Loucy (cell line): ENCODE results near the gene PRR15.
A peak's percentile ranks its signal among the peaks of the same experiment; 100 is the strongest.
"Not testable (repeated sequence)": the region's sequence is repeated elsewhere in the genome, so short reads cannot be mapped to it uniquely, and the experiment has no call there.

Experiments
- H2AFZ ChIP-seq: fragments of 200-600 bp; sonication (generic); 2 replicates; pipeline ENCODE4 v1.6.0; 2016; ENCODE audit warnings: antibody characterized with exemption, mild to moderate bottlenecking, low read length, moderate library complexity
- H3F3A ChIP-seq: fragments of 200-600 bp; 2 replicates; pipeline ENCODE4 v1.6.0; 2016; ENCODE audit warnings: antibody characterized with exemption, low read depth, mild to moderate bottlenecking
- H3K27me3 ChIP-seq: fragments of 200-600 bp; sonication (generic); 2 replicates; pipeline ENCODE4 v1.6.1; 2014; ENCODE audit warnings: low read length, mild to moderate bottlenecking; ENCODE audit not compliant: insufficient read depth, poor library complexity, severe bottlenecking
- H3K36me3 ChIP-seq: fragments of 200-600 bp; sonication (generic); 2 replicates; pipeline ENCODE4 v1.6.1; 2016; ENCODE audit warnings: low read length; ENCODE audit not compliant: insufficient read depth
- H3K4me1 ChIP-seq: fragments of 200-600 bp; sonication (generic); 2 replicates; pipeline ENCODE4 v1.5.1; 2014; ENCODE audit warnings: low read length, mild to moderate bottlenecking; ENCODE audit not compliant: insufficient read depth, poor library complexity, severe bottlenecking
- H3K4me2 ChIP-seq: fragments of 200-600 bp; sonication (generic); 2 replicates; pipeline ENCODE4 v1.6.0; 2014; ENCODE audit warnings: antibody characterized with exemption, low read length, low read depth, mild to moderate bottlenecking; ENCODE audit not compliant: poor library complexity, severe bottlenecking
- H3K4me3 ChIP-seq: fragments of 200-600 bp; sonication (generic); 2 replicates; pipeline ENCODE4 v1.5.1; 2014; ENCODE audit warnings: low read length, mild to moderate bottlenecking, mixed read lengths; ENCODE audit not compliant: poor library complexity, severe bottlenecking
- H3K79me2 ChIP-seq: fragments of 200-600 bp; sonication (generic); 2 replicates; pipeline ENCODE4 v1.6.1; 2014; ENCODE audit warnings: low read length; ENCODE audit not compliant: insufficient read depth
- H3K9ac ChIP-seq: fragments of 200-600 bp; sonication (generic); 2 replicates; pipeline ENCODE4 v1.6.0; 2014; ENCODE audit warnings: mild to moderate bottlenecking, low read depth, low read length, moderate library complexity; ENCODE audit not compliant: poor library complexity, severe bottlenecking
- H3K9me2 ChIP-seq: fragments of 200-600 bp; sonication (generic); replicated peaks from 2 replicates; pipeline ENCODE4 v1.6.1; 2016; ENCODE audit warnings: low read depth, low read length, mixed read lengths
- H3K9me3 ChIP-seq: fragments of 200-600 bp; sonication (generic); 2 replicates; pipeline ENCODE4 v1.6.1; 2014; ENCODE audit warnings: mild to moderate bottlenecking, antibody characterized with exemption, low read length, low read depth; ENCODE audit not compliant: insufficient read depth
- H4K20me1 ChIP-seq: fragments of 200-600 bp; sonication (generic); 2 replicates; pipeline ENCODE4 v1.6.0; 2014; ENCODE audit warnings: antibody characterized with exemption, low read length, mild to moderate bottlenecking; ENCODE audit not compliant: insufficient read depth, poor library complexity, severe bottlenecking
- EZH2phosphoT487 ChIP-seq: fragments of 200-600 bp; IDR thresholded peaks from 2 replicates; pipeline ENCODE4 v1.6.1; 2018; ENCODE audit warnings: antibody characterized with exemption, mild to moderate bottlenecking, moderate library complexity, borderline replicate concordance
- TF ChIP-seq, protein P1 (sequence below): fragments of 200-600 bp; sonication (generic); conservative IDR thresholded peaks from 2 replicates; pipeline ENCODE4 v1.5.1; 2014; ENCODE audit warnings: mild to moderate bottlenecking, antibody characterized with exemption, low read length

The PRR15 gene

DNA sequence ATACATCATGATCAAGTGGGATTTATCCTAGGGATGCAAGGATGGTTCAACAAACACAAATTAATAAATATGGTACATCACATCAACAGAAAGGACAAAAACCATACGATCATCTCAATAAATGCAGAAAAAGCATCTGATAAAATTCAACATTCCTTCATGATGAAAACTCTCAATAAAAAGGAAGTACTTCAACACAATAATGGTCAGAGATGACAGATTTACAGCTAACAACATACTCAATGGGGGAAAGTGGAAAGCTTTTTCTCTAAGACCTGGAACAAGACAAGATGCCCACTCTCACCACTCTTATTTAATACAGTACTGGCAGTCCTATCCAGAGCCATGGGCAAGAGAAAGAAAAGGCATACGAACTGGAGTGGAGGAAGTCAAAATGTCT lies 39.9 kb upstream of the PRR15 start:
- Histone ChIP-seq H3K4me1 (no peaks in the 10 kb centered on the region), H2AFZ (no peak overlapping the region), H3F3A (no peaks in the 10 kb centered on the region), H3K27me3 (no peaks in the 10 kb centered on the region), H3K79me2 (no peaks in the 10 kb centered on the region), H3K36me3 (no peaks in the 10 kb centered on the region), H3K4me3 (no peak overlapping the region), H3K4me2 (no peak overlapping the region), H3K9me2 (no peaks in the 10 kb centered on the region), H3K9ac (no peak overlapping the region), H4K20me1 (no peaks in the 10 kb centered on the region), H3K9me3 (peaks cover 5% of the 10 kb centered on the region)
- TF ChIP-seq, protein P1, sequence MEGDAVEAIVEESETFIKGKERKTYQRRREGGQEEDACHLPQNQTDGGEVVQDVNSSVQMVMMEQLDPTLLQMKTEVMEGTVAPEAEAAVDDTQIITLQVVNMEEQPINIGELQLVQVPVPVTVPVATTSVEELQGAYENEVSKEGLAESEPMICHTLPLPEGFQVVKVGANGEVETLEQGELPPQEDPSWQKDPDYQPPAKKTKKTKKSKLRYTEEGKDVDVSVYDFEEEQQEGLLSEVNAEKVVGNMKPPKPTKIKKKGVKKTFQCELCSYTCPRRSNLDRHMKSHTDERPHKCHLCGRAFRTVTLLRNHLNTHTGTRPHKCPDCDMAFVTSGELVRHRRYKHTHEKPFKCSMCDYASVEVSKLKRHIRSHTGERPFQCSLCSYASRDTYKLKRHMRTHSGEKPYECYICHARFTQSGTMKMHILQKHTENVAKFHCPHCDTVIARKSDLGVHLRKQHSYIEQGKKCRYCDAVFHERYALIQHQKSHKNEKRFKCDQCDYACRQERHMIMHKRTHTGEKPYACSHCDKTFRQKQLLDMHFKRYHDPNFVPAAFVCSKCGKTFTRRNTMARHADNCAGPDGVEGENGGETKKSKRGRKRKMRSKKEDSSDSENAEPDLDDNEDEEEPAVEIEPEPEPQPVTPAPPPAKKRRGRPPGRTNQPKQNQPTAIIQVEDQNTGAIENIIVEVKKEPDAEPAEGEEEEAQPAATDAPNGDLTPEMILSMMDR = no peak
- TF ChIP-seq EZH2phosphoT487 = no peak

DNA sequence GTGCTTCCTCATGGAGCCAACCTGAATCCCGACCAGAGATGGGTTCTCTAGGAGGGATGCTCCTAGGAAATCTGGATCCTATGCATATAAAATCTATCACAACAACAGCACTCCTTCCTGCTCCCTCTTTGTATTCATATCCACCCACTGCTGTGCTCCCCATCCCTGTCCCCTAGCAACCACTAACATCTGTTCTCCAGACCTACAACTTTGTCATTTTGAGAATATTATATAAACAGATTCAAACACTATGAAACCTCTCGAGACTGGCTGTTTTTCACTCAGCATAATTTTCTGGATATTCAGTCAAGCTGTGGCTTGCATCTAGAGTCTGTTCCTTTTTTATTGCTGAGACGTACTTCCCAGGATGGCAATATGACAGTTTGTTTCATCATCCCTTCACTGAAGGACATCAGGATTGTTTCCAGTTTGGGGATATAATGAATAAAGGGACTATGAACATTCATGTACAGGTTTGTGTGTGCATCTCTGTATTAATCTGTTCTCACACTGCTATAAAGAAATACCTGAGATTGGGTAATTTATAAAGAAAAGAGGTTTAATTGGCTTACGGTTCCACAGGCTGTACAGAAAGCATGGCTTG lies 36.0 kb upstream of the PRR15 start:
- no peaks in the 10 kb centered on the region for H3F3A ChIP-seq
- no peak overlapping the region for H3K4me3 ChIP-seq
- no peaks in the 10 kb centered on the region for H3K79me2 ChIP-seq
- H3K27me3 ChIP-seq = no peaks in the 10 kb centered on the region
- no peaks in the 10 kb centered on the region for H3K4me1 ChIP-seq
- H3K36me3 ChIP-seq = no peaks in the 10 kb centered on the region
- H4K20me1 ChIP-seq = no peaks in the 10 kb centered on the region
- no peak overlapping the region for H3K4me2 ChIP-seq
- TF ChIP-seq, protein P1 = no peak
- no peak for TF ChIP-seq EZH2phosphoT487
- H3K9me2 ChIP-seq = no peaks in the 10 kb centered on the region
- no peak overlapping the region for H2AFZ ChIP-seq
- H3K9me3 ChIP-seq = no peaks in the 10 kb centered on the region
- H3K9ac ChIP-seq = no peak overlapping the region

DNA sequence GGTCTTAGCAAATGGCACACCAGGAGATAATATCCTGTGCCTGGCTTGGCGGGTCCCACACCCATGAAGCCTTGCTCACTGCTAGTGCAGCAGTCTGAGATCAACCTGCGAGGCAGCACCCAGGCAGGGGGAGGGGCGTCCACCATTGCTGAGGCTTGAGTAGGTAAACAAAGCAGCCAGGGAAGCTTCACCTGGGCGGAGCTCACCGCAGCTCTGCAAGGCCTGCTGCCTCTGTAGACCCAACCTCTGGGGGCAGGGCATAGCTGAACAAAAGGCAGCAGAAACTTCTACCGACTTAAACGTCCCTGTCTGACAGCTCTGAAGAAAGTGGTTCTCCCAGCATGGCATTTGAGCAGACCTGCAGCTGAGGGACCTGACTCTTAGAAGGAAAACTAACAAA lies 35.1 kb upstream of the PRR15 start:
- H3K4me1 ChIP-seq, H4K20me1 ChIP-seq, H2AFZ ChIP-seq, H3K9me3 ChIP-seq, H3K27me3 ChIP-seq, H3K4me3 ChIP-seq, H3F3A ChIP-seq, H3K9me2 ChIP-seq, H3K9ac ChIP-seq, H3K4me2 ChIP-seq, H3K79me2 ChIP-seq, H3K36me3 ChIP-seq: not testable (repeated sequence)

DNA sequence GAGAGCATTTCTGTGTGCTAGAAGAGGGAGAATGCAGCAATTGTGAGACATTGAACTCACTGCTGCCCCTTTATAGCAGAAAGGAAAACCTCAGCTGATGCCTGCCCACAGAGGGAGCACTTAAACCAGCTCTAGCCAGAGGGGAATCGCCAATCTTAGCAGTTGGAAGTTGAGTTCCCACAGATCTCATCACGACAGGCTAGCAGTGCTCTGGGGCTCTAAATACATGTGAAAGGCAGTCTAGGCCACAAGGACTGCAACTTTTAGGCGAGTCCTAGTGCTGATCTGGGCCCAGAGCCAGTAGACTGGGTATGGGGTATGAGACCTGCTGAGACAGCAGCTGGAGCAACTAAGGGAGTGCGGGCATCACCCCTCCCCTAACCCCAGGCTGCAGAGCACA lies 25.2 kb upstream of the PRR15 start:
- H3K4me3 ChIP-seq = no peak overlapping the region
- H3K9ac ChIP-seq = no peak overlapping the region
- no peaks in the 10 kb centered on the region for H3K9me3 ChIP-seq
- H4K20me1 ChIP-seq = no peaks in the 10 kb centered on the region
- no peaks in the 10 kb centered on the region for H3K4me1 ChIP-seq
- no peak overlapping the region for H2AFZ ChIP-seq
- no peaks in the 10 kb centered on the region for H3K9me2 ChIP-seq
- no peak overlapping the region for H3K4me2 ChIP-seq
- no peak for TF ChIP-seq EZH2phosphoT487
- TF ChIP-seq, protein P1 = 0 out of 2 replicates have a peak, but pooled peaks have one; percentile 8
- H3K27me3 ChIP-seq = no peaks in the 10 kb centered on the region
- H3K36me3 ChIP-seq = no peaks in the 10 kb centered on the region
- no peaks in the 10 kb centered on the region for H3F3A ChIP-seq
- no peaks in the 10 kb centered on the region for H3K79me2 ChIP-seq
